ENCODE results near the gene PSMD1.

DNA sequence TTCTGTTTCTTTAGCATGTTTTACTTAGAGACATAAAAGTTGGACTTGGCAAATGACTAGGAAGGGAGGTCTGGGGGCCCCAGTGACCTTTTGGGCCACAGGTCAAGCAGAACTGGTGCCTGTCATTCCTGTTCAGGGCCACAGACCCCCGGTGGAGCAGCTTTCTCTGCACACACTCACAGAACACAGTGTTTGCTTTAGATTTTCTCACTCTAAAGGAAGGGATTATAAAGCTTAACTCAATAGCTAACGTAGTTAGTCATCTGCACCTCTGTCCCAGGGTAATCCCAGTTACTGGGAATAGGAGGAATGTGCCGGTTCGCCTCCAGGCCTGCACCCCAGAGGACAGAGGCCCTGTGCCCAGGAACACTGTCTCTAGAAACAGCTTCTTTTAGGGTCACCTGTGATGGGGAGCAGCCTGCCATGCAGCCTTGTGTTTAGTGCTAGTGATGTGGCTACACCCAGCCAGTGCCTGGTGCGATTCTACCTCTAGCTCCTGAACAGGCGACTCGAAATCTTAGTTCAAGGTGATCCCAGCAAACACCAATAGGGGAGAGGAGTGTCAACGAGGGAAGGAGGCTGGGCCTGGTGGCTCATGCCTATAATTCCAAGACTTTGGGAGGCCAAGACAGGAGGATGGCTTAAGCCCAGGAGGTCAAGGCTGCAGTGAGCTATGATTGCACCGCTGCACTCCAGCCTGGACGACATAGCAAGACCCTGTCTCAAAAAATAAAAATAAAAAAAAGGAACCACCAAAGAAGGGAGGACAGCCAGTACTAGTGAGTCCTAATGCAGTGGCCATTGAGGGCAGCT, 49.2 kb upstream of the PSMD1 start:
- TF ChIP-seq, protein P1, sequence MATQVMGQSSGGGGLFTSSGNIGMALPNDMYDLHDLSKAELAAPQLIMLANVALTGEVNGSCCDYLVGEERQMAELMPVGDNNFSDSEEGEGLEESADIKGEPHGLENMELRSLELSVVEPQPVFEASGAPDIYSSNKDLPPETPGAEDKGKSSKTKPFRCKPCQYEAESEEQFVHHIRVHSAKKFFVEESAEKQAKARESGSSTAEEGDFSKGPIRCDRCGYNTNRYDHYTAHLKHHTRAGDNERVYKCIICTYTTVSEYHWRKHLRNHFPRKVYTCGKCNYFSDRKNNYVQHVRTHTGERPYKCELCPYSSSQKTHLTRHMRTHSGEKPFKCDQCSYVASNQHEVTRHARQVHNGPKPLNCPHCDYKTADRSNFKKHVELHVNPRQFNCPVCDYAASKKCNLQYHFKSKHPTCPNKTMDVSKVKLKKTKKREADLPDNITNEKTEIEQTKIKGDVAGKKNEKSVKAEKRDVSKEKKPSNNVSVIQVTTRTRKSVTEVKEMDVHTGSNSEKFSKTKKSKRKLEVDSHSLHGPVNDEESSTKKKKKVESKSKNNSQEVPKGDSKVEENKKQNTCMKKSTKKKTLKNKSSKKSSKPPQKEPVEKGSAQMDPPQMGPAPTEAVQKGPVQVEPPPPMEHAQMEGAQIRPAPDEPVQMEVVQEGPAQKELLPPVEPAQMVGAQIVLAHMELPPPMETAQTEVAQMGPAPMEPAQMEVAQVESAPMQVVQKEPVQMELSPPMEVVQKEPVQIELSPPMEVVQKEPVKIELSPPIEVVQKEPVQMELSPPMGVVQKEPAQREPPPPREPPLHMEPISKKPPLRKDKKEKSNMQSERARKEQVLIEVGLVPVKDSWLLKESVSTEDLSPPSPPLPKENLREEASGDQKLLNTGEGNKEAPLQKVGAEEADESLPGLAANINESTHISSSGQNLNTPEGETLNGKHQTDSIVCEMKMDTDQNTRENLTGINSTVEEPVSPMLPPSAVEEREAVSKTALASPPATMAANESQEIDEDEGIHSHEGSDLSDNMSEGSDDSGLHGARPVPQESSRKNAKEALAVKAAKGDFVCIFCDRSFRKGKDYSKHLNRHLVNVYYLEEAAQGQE (IDR thresholded peaks at IDR 0.05; ENCODE audit: insufficient read depth in 1 of 2, low read depth in 2 of 2, low read length in 2 of 2): no peak
- TF ChIP-seq POLR2AphosphoS5 (IDR thresholded peaks at IDR 0.05; ENCODE audit: low read depth, low read length) (no peak), FOXP2 (optimal IDR thresholded peaks at IDR 0.05; ENCODE audit: borderline replicate concordance, extremely low read depth, extremely low read length, insufficient read depth) (no peak)

Measured in PFSK-1 (cell line).